HEK293T (cell line): ENCODE data around the gene TRIM47.

Source experiments
- ELF4 ChIP-seq: fragments of 450-650 bp; IDR thresholded peaks from 2 replicates; pipeline ENCODE4 v1.6.1; 2017; ENCODE audit warnings: antibody characterized with exemption
- FOXA1 ChIP-seq: fragments of 450-650 bp; IDR thresholded peaks from 2 replicates; pipeline ENCODE4 v1.6.1; 2016; ENCODE audit warnings: mild to moderate bottlenecking
- FOXK2 ChIP-seq: fragments of 450-650 bp; IDR thresholded peaks from 2 replicates; pipeline ENCODE4 v1.6.1; 2016; ENCODE audit warnings: mild to moderate bottlenecking
- HDGF ChIP-seq: fragments of 450-650 bp; IDR thresholded peaks from 2 replicates; pipeline ENCODE4 v1.6.1; 2017; ENCODE audit warnings: antibody characterized with exemption, borderline replicate concordance
- L3MBTL2 ChIP-seq: fragments of 450-650 bp; conservative IDR thresholded peaks from 2 replicates; pipeline ENCODE4 v1.6.1; 2016; ENCODE audit warnings: mild to moderate bottlenecking
- SP1 ChIP-seq: fragments of 450-650 bp; IDR thresholded peaks from 2 replicates; pipeline ENCODE4 v1.6.1; 2017
- SUZ12 ChIP-seq: fragments of 450-650 bp; IDR thresholded peaks from 2 replicates; pipeline ENCODE4 v1.6.1; 2016; ENCODE audit warnings: mild to moderate bottlenecking

GRCh38 chr17:75899353-75899752 is 21.0 kb upstream of the TRIM47 start:
- TF ChIP-seq FOXA1, result no peak
- no peak for TF ChIP-seq SP1
- no peak for TF ChIP-seq SUZ12
- no peak for TF ChIP-seq HDGF
- TF ChIP-seq FOXK2, result no peak
- no peak for TF ChIP-seq ELF4
- no peak for TF ChIP-seq L3MBTL2
